HEK293 (cell line): ENCODE data around the gene PTER.

Experiments used
- KLF16 ChIP-seq: fragments of 450-650 bp; formaldehyde crosslinking; IDR thresholded peaks from 2 replicates; pipeline ENCODE4 v1.5.1; 2017; ENCODE audit warnings: missing biosample characterization, missing genetic modification characterization
- PRDM6 ChIP-seq: fragments of 450-650 bp; formaldehyde crosslinking; IDR thresholded peaks from 2 replicates; pipeline ENCODE4 v1.5.1; 2017; ENCODE audit warnings: missing biosample characterization, missing genetic modification characterization
- REPIN1 ChIP-seq: fragments of 450-650 bp; formaldehyde crosslinking; IDR thresholded peaks from 2 replicates; pipeline ENCODE4 v1.5.1; 2017; ENCODE audit warnings: missing biosample characterization, missing genetic modification characterization, low read depth
- ZNF10 ChIP-seq: fragments of 450-650 bp; formaldehyde crosslinking; IDR thresholded peaks from 2 replicates; pipeline ENCODE4 v1.5.1; 2017; ENCODE audit warnings: missing biosample characterization, missing genetic modification characterization
- ZNF175 ChIP-seq: fragments of 450-650 bp; formaldehyde crosslinking; IDR thresholded peaks from 2 replicates; pipeline ENCODE4 v1.5.1; 2016; ENCODE audit warnings: missing biosample characterization, missing genetic modification characterization
- ZNF24 ChIP-seq: fragments of 450-650 bp; formaldehyde crosslinking; IDR thresholded peaks from 2 replicates; pipeline ENCODE4 v1.5.1; 2016; ENCODE audit warnings: missing biosample characterization, missing genetic modification characterization
- ZNF274 ChIP-seq, 2 experiments: fragments of 200-500 bp in 1 of 2; fragments of 450-650 bp in 1 of 2; sonication (Bioruptor generic) in 1 of 2; formaldehyde crosslinking in 1 of 2; IDR thresholded peaks; 2 replicates each; pipeline versions ENCODE4 v1.5.1 to v1.6.1; 2014 to 2016; ENCODE audit warnings: borderline replicate concordance in 1 of 2, inconsistent platforms in 1 of 2, low read length in 1 of 2, missing biosample characterization in 1 of 2, missing genetic modification characterization in 1 of 2
- ZNF350 ChIP-seq: fragments of 450-650 bp; formaldehyde crosslinking; IDR thresholded peaks from 2 replicates; pipeline ENCODE4 v1.5.0; 2017; ENCODE audit warnings: missing biosample characterization, mild to moderate bottlenecking, missing genetic modification characterization
- ZNF362 ChIP-seq: fragments of 450-650 bp; formaldehyde crosslinking; IDR thresholded peaks from 2 replicates; pipeline ENCODE4 v1.5.1; 2016; ENCODE audit warnings: missing biosample characterization, missing genetic modification characterization
- ZNF529 ChIP-seq: fragments of 450-650 bp; formaldehyde crosslinking; IDR thresholded peaks from 2 replicates; pipeline ENCODE4 v1.5.1; 2017; ENCODE audit warnings: missing genetic modification characterization, missing biosample characterization; ENCODE audit not compliant: insufficient replicate concordance
- ZNF660 ChIP-seq: fragments of 450-650 bp; IDR thresholded peaks from 2 replicates; pipeline ENCODE4 v1.5.1; 2018; ENCODE audit warnings: missing biosample characterization, mild to moderate bottlenecking, missing genetic modification characterization
- TF ChIP-seq, protein P1 (sequence below): fragments of 450-650 bp; formaldehyde crosslinking; IDR thresholded peaks from 2 replicates; pipeline ENCODE4 v1.5.1; 2016; ENCODE audit warnings: missing biosample characterization, missing genetic modification characterization

DNA sequence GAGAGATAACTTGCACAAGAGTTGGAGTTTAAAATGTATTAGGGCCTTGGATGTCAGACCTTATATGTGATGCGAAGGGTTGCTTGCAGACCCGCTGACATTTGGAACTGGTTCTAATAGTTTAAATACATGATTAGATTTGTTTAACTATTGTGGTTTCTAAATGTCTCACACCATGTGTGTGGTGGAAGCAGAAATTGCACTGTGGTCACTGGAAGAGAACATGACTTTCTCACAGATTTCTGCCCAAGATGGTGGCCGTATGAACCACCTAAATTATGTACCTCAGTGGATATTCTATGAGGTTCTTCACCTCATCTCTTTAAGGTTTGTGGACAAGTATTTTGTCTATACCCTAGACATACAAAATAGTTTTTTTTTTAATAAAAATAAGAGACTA, 93.0 kb downstream of the PTER start:
- no peak for TF ChIP-seq ZNF660 (tag by site-specific recombination)
- TF ChIP-seq, protein P1, sequence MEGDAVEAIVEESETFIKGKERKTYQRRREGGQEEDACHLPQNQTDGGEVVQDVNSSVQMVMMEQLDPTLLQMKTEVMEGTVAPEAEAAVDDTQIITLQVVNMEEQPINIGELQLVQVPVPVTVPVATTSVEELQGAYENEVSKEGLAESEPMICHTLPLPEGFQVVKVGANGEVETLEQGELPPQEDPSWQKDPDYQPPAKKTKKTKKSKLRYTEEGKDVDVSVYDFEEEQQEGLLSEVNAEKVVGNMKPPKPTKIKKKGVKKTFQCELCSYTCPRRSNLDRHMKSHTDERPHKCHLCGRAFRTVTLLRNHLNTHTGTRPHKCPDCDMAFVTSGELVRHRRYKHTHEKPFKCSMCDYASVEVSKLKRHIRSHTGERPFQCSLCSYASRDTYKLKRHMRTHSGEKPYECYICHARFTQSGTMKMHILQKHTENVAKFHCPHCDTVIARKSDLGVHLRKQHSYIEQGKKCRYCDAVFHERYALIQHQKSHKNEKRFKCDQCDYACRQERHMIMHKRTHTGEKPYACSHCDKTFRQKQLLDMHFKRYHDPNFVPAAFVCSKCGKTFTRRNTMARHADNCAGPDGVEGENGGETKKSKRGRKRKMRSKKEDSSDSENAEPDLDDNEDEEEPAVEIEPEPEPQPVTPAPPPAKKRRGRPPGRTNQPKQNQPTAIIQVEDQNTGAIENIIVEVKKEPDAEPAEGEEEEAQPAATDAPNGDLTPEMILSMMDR (tag by site-specific recombination), result no peak
- TF ChIP-seq ZNF24 (tag by site-specific recombination), result no peak
- TF ChIP-seq ZNF362 (tag by site-specific recombination), result no peak
- no peak for TF ChIP-seq ZNF350
- TF ChIP-seq REPIN1, result no peak
- no peak for TF ChIP-seq PRDM6 (tag by site-specific recombination)
- no peak for TF ChIP-seq ZNF10 (tag by site-specific recombination)
- TF ChIP-seq ZNF175 (tag by site-specific recombination), result no peak
- TF ChIP-seq KLF16 (tag by site-specific recombination), result no peak
- TF ChIP-seq ZNF529 (tag by site-specific recombination), result no peak
- no peak for TF ChIP-seq ZNF274 (IDR thresholded peaks at IDR 0.05; ENCODE audit: low read length)
- TF ChIP-seq ZNF274 (tag by site-specific recombination; IDR thresholded peaks at IDR 0.05; ENCODE audit: borderline replicate concordance), result no peak
